GM06990 (cell line): ENCODE measurements around the gene CDH7.

Experiments
- DNase-seq: peaks from one replicate; pipeline ENCODE4 v3.0.0-alpha.2; 2011; ENCODE audit not compliant: insufficient read length; ENCODE audit errors: extremely low read depth
- H3K27me3 ChIP-seq: replicated peaks from 2 replicates; pipeline ENCODE4 v1.6.0; 2011; ENCODE audit warnings: low read length; ENCODE audit not compliant: control insufficient read depth, insufficient read depth
- H3K36me3 ChIP-seq: 2 replicates; pipeline ENCODE4 v1.5.1; 2011; ENCODE audit warnings: low read length; ENCODE audit not compliant: control insufficient read depth, insufficient read depth
- H3K4me3 ChIP-seq: replicated peaks from 2 replicates; pipeline ENCODE4 v1.5.1; 2011; ENCODE audit warnings: low read depth, mild to moderate bottlenecking, control low read depth, low read length
- TF ChIP-seq, protein P1 (sequence below): IDR thresholded peaks from 2 replicates; pipeline ENCODE4 v1.5.1; 2011; ENCODE audit warnings: low read length, control low read depth, mild to moderate bottlenecking, inconsistent platforms; ENCODE audit not compliant: insufficient read depth, poor library complexity, severe bottlenecking

CDH7 gene

DNA sequence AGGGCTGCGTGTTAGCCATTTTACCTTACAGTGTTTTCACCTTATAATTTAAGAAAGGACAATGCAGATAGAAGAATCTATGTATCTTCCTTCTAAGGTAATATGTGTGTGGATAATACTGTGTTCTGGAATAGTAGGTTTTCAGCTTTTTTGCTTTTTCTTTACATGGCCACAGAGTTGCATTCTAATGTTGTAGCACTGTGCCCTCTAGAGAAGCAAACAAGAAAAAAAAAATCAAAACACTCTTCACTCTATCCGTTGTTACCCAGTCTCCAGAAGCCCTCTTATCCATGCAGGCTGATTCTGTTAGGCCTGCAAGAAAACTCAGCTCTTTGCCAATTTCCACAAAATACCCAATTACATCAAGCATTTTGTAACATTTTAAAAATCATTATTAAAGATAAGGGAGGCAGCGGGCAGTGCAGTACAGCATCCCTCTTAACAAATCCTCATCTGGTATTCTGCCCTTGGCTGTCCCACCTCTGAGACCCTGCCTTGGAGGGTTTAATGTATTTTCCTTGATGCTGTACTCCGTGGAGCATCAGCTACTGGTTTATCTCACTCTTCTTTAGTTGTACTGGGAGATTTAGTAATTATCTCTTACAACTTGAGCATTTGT is 41.8 kb downstream of the CDH7 start:
- Histone ChIP-seq H3K4me3 (no peak overlapping the region), H3K27me3 (no peaks in the 10 kb centered on the region), H3K36me3 (no peaks in the 10 kb centered on the region)
- TF ChIP-seq, protein P1, sequence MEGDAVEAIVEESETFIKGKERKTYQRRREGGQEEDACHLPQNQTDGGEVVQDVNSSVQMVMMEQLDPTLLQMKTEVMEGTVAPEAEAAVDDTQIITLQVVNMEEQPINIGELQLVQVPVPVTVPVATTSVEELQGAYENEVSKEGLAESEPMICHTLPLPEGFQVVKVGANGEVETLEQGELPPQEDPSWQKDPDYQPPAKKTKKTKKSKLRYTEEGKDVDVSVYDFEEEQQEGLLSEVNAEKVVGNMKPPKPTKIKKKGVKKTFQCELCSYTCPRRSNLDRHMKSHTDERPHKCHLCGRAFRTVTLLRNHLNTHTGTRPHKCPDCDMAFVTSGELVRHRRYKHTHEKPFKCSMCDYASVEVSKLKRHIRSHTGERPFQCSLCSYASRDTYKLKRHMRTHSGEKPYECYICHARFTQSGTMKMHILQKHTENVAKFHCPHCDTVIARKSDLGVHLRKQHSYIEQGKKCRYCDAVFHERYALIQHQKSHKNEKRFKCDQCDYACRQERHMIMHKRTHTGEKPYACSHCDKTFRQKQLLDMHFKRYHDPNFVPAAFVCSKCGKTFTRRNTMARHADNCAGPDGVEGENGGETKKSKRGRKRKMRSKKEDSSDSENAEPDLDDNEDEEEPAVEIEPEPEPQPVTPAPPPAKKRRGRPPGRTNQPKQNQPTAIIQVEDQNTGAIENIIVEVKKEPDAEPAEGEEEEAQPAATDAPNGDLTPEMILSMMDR: no peak
- no peak for DNase-seq

DNA sequence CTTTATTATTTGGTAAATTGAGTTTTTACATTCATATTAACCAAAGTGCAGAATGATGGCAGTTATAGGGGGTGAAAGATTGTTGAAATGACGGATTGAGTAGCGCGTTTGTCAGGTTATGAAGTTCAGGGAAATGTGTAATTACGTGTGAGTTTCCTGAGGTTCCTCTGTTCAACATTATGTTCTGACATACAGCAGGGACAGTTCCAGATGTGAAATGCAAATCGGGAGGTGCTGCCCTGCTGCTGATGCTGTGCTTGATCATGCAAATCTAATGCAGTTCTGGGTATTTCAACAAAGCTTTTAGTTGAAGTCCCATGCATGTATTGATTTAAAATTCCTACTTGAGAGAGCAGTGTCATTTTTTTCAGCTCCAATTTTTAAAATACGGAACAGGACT is 57.9 kb downstream of the CDH7 start:
- TF ChIP-seq, protein P1: no peak

DNA sequence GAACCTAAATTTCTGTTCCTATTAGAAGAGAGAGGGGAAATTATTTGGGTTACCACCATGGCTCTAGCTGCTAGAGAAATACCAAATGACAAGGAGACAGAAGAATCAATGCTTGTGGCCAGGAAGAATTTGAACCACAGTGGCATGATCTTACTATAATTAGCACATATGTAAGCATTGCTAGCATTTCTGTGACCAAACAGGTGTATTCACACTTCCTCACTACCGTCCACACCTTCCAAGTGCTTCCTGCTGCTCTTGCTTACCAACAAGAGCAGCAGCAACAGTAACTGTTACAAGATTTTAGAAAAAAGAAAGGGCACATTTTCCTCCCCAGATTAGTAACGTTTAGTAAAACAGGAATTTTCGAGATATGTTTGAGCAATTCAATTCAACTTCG is 60.5 kb downstream of the CDH7 start:
- no peak for DNase-seq
- Histone ChIP-seq H3K27me3 (no peaks in the 10 kb centered on the region), H3K36me3 (no peaks in the 10 kb centered on the region), H3K4me3 (no peak overlapping the region)
- TF ChIP-seq, protein P1: no peak

More for the DNA sequence above, 57.9 kb downstream of the CDH7 start:
- Histone ChIP-seq H3K36me3 (no peaks in the 10 kb centered on the region), H3K4me3 (no peak overlapping the region), H3K27me3 (no peaks in the 10 kb centered on the region)
- DNase-seq: no peak

DNA sequence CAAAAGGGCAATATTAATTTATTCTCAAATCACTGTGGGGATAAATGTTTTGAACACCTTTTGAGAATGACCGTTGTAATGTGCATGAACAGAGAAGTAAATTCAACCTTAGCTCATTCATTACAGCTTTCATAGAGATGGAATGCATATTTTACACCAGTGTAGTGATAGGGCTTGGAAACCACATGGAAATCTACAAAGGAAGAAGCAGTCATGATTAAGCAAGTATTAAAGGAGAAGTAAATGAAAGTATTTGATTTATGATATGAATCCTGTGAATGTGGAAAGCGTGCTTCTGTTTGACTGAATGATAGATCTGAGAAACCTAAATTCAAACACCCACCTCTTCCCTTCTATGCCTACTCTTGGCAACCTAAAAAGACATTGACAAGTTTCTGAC is 64.7 kb downstream of the CDH7 start:
- no peak for DNase-seq
- Histone ChIP-seq H3K27me3 (no peaks in the 10 kb centered on the region), H3K4me3 (no peak overlapping the region), H3K36me3 (no peaks in the 10 kb centered on the region)
- TF ChIP-seq, protein P1: no peak

DNA sequence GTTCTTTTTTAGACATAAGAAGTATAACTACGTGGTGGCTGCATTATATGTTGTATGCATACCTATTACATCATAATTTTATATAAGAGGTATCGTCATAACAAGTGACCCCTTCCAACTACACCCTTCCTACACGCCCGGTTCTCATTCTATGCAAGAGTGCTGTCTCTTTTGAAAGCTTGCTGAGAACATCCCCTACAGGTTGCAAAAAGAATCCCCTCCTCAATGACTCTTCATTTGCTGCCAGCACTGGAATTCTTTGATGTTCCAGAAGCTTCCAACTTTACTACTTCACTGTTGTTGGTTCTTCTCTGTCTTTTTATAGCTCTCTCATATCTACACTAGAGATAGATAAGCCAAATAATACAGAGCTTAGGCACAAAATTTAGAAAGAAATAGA is 66.4 kb downstream of the CDH7 start:
- Histone ChIP-seq H3K27me3 (no peaks in the 10 kb centered on the region), H3K4me3 (no peak overlapping the region), H3K36me3 (no peaks in the 10 kb centered on the region)
- no peak for DNase-seq
- TF ChIP-seq, protein P1: no peak

DNA sequence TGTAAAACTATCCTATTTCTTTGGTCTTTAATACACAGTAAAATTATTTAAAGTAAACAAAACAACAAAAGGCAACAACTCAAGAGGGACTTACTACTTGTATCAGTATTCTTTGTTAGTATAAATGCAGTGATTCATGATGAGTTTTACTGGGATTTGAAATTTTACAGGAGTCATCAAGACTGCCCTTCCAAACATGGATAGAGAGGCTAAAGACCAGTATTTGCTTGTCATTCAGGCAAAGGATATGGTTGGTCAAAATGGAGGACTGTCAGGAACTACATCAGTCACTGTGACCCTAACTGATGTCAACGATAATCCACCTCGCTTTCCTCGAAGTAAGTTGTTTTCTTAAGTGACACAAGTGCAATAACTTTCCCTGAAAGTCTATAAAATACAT is 71.1 kb downstream of the CDH7 start:
- DNase-seq: no peak
- Histone ChIP-seq H3K27me3 (no peaks in the 10 kb centered on the region), H3K4me3 (no peak overlapping the region), H3K36me3 (no peaks in the 10 kb centered on the region)
- TF ChIP-seq, protein P1: no peak
